Stimulated activated CD8-positive, alpha-beta memory T cell treated with anti-CD3 and anti-CD28 coated beads, Interleukin-4, amount 100 ng/mL, for 4 hours (primary cell): ENCODE data around the gene ATP5MG.
"Not testable (repeated sequence)": the region's sequence is repeated elsewhere in the genome, so short reads cannot be mapped to it uniquely, and the experiment has no call there.

Experiments used
- DNase-seq, 2 donors: peaks; one replicate each; pipeline ENCODE4 v3.0.0-alpha.2; 2020; ENCODE audit warnings: low read depth in 2 of 2, low spot score in 1 of 2

ATP5MG gene, protein sequence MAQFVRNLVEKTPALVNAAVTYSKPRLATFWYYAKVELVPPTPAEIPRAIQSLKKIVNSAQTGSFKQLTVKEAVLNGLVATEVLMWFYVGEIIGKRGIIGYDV

DNA sequence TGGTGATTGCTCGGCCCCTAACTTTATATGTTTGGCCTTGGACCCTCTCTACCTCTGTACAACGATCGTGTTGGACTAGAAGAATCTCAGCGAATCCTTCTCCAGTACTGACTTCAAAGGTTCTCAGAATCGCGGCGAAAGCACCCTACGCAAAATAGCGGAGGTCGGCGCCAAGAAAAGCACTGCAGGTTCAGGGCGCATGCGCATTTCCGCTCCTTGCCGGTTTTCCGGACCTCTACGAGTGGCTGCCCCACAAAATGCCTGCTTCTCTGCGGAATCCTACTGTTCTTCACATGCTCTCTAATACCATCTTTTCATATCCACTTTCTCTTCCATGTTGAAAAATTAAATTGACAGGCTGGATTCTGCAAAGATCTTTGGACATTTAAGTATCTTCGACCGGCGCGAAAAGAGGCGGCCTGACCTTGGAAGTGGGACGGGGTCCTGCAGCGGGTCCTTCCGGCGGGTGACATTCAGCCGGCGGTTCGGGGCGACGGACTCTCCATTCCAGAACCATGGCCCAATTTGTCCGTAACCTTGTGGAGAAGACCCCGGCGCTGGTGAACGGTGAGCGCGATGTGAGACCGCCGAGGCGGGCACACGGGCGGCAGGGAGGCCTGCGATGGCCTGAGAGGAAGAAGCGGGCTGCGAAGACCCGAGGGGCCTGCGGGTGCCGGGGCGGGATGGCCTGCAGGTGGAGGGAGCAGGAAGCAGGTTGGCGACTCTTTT, at the start of gene ATP5MG:
ATP5MG (plus strand) TSS at position 456 of the 729 bp plus-strand sequence; CDS start at position 516, 60 bp downstream.
- DNase-seq, result peak; percentile 84 to 87

DNA sequence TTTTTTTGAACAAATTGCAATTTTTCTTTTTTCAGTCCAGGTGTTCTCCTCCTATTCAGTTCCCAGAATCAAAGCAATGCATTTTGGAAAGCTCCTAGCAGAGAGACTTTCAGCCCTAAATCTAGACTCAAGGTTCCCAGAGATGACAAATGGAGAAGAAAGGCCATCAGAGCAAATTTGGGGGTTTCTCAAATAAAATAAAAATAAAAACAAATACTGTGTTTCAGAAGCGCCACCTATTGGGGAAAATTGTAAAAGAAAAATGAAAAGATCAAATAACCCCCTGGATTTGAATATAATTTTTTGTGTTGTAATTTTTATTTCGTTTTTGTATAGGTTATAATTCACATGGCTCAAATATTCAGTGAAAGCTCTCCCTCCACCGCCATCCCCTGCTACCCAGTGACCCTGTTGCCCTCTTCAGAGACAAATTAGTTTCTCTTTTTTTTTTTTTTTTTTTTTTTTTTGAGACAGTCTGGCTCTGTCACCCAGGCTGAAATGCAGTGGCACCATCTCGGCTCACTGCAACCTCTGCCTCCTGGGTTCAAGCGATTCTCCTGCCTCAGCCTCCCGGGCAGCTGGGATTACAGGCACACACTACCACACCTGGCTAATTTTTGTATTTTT, 48.2 kb upstream of the ATP5MG start:
- DNase-seq, result no peak

DNA sequence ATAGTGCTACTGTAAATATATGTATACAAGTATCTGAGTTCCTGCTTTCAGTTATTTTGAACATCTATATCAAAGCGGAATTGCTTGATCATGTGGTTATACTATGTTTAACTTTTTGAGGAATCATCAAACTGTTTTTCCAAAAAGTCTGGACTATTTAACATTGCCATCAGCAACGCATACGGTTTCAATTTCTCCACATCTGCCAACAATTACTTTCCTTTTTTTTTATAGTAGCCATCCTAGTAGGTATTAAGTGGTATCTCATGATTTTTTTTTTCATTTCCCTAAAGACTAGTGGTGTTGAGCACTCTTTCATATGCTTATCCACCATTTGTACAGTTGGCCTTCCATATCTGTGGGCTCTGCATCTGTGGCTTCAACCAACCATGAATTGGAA, 43.3 kb upstream of the ATP5MG start:
- DNase-seq, result no peak

DNA sequence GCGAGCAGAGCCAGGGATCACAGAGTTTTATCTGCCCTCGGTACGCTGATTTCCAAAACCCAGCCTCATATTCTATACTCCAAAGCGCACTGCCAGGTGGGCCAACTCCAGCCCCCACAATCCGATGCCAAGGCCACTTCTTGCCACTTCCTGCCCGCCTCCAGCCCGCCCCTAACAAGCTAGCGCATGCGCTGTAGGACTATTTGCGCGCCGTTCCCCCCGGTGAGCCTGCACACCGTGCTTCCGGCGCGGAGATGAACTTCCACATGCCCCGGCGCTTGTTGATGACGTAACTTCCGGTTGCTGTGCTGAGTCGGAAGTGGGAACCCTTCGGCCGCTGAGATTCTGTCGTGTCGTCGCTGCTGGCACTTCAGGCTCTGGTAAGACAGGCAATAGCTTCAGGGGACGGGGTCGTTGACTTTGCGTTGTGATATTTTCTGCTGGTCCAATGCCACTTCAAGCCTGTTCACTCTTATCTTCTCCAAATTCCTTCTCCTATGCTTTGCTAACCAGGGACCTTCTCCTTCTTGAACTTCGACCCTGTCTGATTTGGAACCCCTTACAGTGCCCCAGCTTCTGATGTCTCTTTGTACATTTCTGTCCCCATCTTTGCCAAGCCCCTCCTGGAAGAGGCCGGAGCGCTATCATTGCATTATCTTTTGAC, 42.0 kb upstream of the ATP5MG start, which contains the start of gene UBE4A:
UBE4A (plus strand) TSS at position 306 of the 664 bp plus-strand sequence. CDS start 5,481 bp downstream, outside the sequence.
- DNase-seq, result peak; percentile 97 to 99

DNA sequence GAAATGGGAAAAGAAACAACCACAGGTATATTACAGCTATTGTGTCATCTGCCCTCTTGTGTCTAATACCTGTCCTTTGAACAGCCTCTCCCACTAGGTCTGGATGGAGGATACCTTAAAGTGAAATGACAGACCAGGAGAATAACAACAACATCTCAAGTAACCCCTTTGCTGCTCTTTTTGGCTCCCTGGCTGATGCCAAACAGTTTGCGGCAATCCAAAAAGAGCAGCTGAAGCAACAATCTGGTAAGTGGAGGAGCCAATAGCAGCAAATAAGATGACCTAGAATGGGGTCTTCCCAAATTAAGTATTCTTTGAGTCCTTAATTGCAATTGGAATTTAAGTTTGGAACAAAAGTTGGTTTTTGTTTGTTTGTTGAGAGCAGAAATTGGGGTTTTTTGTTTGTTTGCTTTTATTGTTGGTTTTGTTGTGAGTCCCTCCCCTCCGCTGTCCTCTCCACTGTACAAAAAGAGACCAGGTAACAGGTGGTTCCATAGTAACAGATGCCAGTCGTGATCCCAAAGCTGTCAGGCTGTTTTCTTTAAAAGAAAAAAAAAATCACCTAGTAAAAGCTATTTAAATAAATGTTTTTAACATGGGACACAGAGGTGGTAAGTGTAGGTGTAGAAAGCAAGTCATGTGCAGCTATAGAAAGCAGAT, 36.3 kb upstream of the ATP5MG start:
- DNase-seq, result no peak

DNA sequence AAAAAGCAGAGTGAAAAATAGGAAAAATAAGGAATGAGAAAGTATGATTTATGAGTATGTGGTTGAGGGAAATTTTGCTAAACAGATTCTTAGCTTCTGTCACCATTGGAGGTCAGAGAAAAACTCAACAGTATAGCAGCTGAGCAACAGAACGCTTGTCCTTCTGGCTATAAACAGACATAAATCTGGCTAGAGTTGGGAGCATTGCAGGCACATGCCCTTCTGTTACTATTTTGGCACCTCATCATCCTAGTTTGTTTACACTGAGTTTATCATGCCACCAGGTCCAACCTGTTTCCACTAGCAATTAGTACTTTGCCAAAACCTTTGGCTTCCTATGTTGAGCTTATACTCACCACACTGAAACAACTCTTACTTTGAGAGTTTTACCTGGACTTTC, 35.1 kb upstream of the ATP5MG start:
- DNase-seq, result no peak

DNA sequence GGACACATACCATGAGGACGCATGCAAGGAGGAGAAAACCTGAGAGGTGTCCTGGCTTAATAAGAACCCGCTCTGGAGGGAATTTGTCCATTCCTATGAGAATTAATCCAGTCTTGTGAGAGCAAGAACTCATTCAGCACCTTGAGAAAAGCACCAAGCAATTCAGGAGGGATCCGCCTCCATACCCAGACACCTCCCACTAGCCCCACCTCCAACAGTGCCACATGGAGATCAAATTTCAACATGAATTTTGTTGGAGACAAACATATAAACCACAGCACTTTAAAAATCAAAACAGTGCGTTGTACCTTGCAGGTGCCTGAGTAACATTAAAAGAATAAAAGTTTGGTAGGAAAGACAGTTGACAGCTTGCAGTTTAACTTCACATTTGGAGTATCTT, 30.6 kb upstream of the ATP5MG start:
- no peak for DNase-seq

DNA sequence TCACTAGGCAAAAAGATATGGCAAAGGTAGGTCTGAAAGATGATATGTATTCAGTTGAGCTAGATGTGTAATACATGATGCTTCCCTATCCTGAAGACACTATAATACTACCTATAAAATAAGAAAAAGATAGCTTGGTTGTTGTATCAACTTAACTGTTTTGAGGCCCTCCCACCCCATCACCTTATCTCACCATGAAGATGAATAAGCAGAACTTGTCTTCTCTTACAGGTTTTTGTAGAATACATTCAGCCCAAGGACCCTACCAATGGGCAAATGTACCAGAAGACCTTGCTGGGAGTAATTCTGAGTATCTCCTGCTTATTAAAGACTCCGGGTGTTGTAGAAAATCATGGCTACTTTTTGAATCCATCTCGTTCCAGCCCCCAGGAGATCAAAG, 28.1 kb upstream of the ATP5MG start:
- no peak for DNase-seq

DNA sequence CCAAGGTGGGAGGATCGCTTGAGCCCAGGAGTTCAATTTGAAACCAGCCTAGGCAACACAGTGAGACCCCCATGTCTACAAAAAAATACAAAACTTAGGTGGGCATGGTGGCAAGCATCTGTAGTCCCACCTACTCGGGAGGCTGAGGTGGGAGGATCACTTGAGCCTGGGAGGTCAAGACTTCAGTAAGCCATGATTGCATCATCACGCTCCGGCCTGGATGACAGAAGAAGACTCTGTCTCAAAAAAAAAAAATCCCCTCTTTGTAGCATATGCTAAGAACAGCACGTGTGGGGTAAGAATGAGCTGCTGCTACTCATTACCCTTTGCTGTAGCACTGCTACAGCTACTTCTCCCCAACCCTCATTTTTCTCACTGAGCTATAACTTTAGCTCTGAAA, 27.5 kb upstream of the ATP5MG start:
- DNase-seq, result no peak

DNA sequence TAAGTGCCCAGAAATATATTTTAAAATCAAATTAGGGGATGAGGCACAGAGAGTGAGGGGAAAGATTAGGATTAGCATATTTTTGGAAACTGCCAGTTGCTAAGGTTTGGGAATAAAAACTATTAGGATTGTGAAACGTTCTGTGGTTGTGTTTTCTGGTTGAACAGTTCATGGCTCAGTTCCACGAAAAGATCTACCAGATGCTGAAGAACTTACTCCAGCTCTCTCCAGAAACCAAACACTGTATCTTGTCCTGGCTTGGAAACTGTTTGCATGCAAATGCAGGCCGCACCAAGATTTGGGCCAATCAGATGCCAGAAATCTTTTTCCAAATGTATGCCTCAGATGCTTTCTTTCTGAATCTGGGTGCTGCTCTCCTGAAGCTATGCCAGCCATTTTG, 26.7 kb upstream of the ATP5MG start:
- no peak for DNase-seq

DNA sequence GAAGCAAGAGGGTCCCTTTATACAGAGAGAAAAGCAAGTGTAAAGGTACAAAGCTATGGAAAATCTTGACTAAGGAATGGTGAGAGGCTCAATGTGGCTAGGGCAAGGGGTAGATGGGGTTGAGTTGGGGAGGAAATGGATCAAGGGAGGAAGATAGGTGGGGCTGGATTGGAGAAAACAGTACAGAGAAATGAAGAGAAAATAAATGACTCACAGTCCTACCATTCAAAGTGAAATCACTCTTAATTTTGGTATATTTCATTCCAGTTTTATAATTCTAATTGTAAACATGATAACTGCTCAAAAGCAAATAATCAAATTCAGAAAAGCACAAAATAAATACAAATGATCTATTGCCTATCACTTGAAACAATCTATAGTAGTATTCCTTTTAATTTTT, 25.4 kb upstream of the ATP5MG start:
- no peak for DNase-seq

DNA sequence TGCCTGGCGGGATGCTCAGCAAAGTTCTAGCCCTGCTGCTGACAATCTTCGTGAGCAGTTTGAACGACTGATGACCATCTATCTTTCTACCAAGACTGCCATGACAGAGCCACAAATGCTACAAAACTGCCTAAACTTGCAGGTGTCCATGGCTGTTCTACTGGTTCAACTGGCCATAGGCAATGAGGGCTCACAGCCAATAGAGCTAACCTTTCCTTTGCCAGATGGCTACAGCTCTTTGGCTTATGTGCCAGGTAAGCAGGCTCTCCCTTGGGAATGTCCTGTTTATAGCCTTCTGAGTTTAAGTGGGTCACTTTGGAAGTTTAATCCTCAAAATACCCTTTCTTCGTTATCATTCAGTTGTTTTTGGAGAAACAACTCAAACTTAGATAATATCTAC, 21.9 kb upstream of the ATP5MG start:
- DNase-seq, result no peak

DNA sequence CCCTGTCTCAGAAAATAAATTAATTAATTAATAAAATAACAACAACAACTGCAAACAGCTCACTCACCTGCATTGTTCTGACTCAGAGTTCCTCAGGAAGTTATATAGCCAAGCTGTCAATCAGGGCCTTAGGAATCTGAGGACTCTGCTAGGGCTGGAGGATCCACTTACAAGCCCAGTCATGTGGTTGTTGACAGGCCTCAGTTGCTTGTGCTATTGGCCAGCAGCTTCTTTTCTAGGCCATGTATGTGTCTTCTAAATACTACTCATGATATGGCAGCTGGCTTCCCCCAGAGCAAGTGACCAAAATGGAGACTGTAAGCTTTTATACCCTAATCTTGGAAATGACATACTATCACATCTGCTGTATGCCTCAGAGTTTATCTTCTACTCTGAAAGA, 20.8 kb upstream of the ATP5MG start:
- no peak for DNase-seq

DNA sequence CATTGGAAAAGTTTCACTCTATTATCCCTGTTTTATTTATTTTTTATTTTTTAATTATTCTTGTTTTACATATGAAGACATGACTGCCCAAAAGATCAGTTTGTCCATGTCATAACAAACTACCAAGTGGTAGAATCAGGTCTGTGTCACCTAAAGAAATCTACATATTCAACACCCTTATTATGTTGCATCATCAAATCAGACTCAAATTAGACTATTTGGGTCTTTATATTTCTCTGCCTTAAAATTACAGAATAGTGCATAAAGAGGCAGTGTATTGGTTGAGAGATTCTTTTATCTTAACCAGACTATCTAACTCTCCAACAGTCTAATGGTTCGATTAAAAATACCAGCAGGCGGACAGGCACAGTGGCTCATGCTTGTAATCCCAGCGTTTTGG, 18.5 kb upstream of the ATP5MG start:
- DNase-seq, result no peak

DNA sequence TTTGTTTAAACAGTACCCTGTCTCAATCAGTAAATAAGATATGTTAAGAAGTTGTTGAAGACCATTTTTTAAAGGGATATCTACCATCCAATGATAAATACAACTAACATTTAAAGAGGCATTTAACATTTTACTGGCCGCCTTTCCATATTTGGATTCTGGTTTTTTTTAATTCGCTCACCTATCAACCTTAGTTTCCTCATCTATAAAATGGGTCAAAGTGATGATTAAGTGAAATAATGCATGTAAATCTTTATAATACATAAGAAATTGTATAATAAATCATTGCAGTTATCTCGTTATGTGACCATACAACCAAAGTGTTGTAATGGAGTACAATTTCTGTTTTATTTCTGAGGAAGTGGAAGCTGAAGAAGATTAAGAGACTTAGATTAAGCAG, 17.7 kb upstream of the ATP5MG start:
- no peak for DNase-seq

DNA sequence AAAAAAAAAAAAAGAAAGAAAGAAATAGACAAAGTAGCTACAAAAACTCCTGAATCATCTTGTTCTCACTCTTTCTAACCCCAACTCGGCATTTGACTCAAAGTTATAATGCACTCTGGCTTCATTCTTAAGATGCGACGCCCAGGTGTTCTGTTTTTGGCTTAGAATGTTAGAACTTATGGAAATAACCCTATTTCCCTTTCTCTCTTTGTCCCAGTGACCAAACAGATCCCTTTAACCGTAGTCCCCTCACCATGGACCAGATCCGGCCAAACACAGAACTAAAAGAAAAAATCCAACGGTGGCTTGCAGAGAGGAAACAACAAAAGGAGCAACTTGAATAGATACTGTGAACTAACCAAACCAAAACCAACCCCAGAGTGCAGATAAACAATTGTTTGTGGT, 5.3 kb upstream of the ATP5MG start:
- DNase-seq, result no peak

DNA sequence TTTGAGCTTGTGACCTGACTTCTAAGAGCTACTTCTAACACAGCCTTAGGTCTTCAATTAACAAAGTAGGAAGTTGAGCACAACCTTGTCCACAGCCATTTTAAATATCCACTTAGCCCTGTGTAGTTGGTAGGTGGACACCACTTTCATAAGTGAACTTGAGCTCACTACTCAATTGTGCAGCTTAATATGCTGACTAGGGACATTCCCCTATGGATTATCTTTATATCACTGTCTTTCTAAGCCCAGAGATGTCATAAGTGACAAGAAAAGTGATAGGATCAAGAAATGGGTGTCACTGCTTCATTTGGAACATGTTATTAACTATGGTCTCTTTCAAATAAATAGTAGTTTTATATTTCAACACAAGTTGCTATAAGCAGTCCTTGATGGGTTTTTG, 4.0 kb upstream of the ATP5MG start:
- DNase-seq, result no peak

DNA sequence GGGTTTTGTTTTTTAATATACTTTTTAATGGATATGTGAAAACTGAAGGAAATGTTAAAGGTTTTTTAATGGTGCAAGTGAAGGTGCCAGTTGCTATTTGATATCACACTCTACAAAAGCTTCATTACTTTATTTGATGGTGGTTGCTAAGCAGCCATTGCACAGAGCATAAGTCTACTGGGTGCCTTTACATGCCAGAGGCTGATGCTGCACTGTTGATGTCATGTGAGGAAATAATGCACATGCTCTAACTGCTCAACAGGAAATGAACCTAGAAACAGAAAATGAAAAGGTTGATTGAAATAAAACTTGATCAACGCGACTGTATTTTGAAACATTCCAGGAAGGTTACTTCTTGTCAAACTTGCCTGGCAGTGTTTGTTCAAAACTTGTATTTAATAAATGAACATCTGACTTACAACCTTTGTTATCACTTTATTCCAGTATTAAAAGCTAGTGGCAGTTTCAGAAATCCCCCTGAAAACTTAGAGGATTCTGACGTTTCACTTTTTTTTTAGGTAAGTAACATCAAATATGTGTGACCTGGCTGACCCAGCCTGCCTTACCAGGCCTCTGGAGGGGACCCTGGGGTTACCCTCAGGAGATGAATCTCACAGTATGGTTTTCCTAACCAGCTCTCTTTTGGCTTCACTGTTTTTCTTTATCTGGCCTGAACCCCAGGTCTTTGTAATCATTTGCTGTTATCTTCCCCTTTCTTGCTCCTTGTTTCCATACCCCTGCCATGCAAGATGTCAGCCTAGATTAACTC, 2.4 kb upstream of the ATP5MG start:
- DNase-seq, result peak in 1 of 2 donors; percentile 2

DNA sequence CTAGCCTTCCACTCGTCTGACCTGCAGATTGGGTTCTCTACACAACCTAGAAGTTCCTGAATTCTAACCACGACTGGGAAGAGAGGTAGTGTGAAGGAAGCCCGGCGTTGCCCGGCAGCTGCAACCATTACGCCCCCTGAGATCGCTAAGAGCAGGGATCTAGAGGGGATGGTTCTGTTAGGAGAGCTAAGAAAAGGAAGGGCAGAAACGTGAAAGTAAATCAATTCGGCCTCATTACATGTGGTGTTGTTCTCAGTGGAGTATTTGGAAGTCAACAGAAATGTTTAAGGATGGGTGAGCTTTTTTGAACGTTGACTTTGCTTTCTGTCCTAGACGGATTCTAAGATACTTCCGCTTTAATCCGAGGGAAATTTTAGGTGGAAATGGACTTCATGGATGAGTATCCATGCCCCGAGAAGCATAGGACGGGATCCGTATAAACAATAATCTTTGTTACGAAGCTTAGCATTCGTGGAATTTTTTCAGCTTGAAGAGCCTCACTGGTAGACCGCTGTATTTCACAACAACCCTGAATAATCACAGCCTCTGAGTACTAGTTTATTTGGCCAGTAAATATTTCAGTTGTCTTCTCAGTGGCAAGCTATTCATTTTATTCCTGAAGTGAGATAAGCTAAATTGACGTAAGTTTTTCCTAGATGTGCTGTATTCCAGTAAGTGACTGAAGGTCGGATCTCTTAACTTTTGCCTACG, 629 bp downstream of the ATP5MG start:
- no peak for DNase-seq

DNA sequence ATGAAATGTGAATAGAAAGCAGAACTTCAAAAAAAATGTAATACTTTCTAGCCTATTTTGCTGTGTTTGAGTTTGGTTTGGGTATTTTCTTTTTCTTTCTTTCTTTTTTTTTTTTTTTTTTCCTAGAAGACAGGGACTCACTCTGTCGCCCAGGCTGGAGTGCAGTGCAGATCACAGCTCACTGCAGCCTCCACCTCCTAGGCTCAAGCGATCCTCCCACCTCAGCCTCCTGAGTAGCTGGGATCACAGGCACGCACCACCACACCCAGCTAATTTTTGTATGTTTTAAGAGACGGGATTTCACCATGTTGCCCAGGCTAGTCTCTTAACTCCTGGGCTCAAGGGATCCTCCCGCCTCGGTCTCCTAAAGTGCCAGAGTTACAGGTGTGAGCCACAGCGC, 1.2 kb downstream of the ATP5MG start:
- DNase-seq, result not testable (repeated sequence)
